SK-N-SH treated with all-trans-retinoic acid at 6 μM for 48 hours (cell line): ENCODE results near the gene CCDC93.

Source experiments
- ATAC-seq: fragments of 200-7000 bp; cut with Tn5 transposase; 3 replicates; pipeline ENCODE4 v1.9.1; 2020; ENCODE audit warnings: mild to moderate bottlenecking, moderate library complexity
- ARNTL ChIP-seq: fragments of 450-650 bp; formaldehyde crosslinking; IDR thresholded peaks from 2 replicates; pipeline ENCODE4 v1.5.0; 2020; ENCODE audit warnings: low read depth, mild to moderate bottlenecking, moderate library complexity, borderline replicate concordance
- BACH2 ChIP-seq: fragments of 250-450 bp; sonication (Bioruptor Pico); IDR thresholded peaks from 2 replicates; pipeline ENCODE4 v1.9.0; 2021; ENCODE audit warnings: mild to moderate bottlenecking, borderline replicate concordance
- CSDC2 ChIP-seq: fragments of 250-450 bp; sonication (Bioruptor Pico); IDR thresholded peaks from 2 replicates; pipeline ENCODE4 v1.5.0; 2020; ENCODE audit warnings: mild to moderate bottlenecking, moderate library complexity
- ESRRG ChIP-seq: fragments of 250-450 bp; sonication (Bioruptor Pico); IDR thresholded peaks from 2 replicates; pipeline ENCODE4 v1.6.1; 2021; ENCODE audit warnings: mild to moderate bottlenecking
- GLIS3 ChIP-seq: fragments of 250-450 bp; sonication (Bioruptor Pico); IDR thresholded peaks from 2 replicates; pipeline ENCODE4 v1.5.0; 2020; ENCODE audit warnings: mild to moderate bottlenecking, moderate library complexity
- ISL1 ChIP-seq: fragments of 250-450 bp; sonication (Bioruptor Pico); IDR thresholded peaks from 2 replicates; pipeline ENCODE4 v2.1.2; 2022; ENCODE audit warnings: mild to moderate bottlenecking, moderate library complexity
- PPARA ChIP-seq: fragments of 250-450 bp; sonication (Bioruptor Pico); IDR thresholded peaks from 2 replicates; pipeline ENCODE4 v1.5.0; 2020; ENCODE audit warnings: mild to moderate bottlenecking, borderline replicate concordance
- SNAI2 ChIP-seq: fragments of 250-450 bp; sonication (Bioruptor Pico); IDR thresholded peaks from 2 replicates; pipeline ENCODE4 v1.5.0; 2020; ENCODE audit warnings: mild to moderate bottlenecking, moderate library complexity
- TCF4 ChIP-seq: fragments of 250-450 bp; sonication (Bioruptor Pico); IDR thresholded peaks from 2 replicates; pipeline ENCODE4 v1.8.0; 2021; ENCODE audit warnings: mild to moderate bottlenecking, moderate library complexity, borderline replicate concordance
- TOX ChIP-seq: fragments of 250-450 bp; sonication (Bioruptor Pico); IDR thresholded peaks from 2 replicates; pipeline ENCODE4 v1.8.0; 2021; ENCODE audit warnings: mild to moderate bottlenecking, moderate library complexity, borderline replicate concordance
- ZC3H10 ChIP-seq: fragments of 250-450 bp; sonication (Bioruptor Pico); IDR thresholded peaks from 2 replicates; pipeline ENCODE4 v1.5.1; 2021; ENCODE audit warnings: mild to moderate bottlenecking, moderate library complexity
- ZFP3 ChIP-seq: fragments of 250-450 bp; sonication (Bioruptor Pico); IDR thresholded peaks from 2 replicates; pipeline ENCODE4 v1.5.0; 2020; ENCODE audit warnings: mild to moderate bottlenecking, moderate library complexity
- ZFP30 ChIP-seq: fragments of 450-650 bp; formaldehyde crosslinking; IDR thresholded peaks from 2 replicates; pipeline ENCODE4 v1.5.0; 2022; ENCODE audit warnings: mild to moderate bottlenecking, moderate library complexity
- ZNF565 ChIP-seq: fragments of 450-650 bp; formaldehyde crosslinking; conservative IDR thresholded peaks from 2 replicates; pipeline ENCODE4 v1.5.0; 2020; ENCODE audit warnings: low read depth, mild to moderate bottlenecking, moderate library complexity
- ZNF70 ChIP-seq: fragments of 450-650 bp; formaldehyde crosslinking; IDR thresholded peaks from 2 replicates; pipeline ENCODE4 v1.5.0; 2020; ENCODE audit warnings: mild to moderate bottlenecking, moderate library complexity
- ZNF8 ChIP-seq: fragments of 450-650 bp; formaldehyde crosslinking; IDR thresholded peaks from 2 replicates; pipeline ENCODE4 v1.5.0; 2020; ENCODE audit warnings: mild to moderate bottlenecking, moderate library complexity
- TF ChIP-seq, protein P1 (sequence below): fragments of 250-450 bp; sonication (Bioruptor Pico); IDR thresholded peaks from 2 replicates; pipeline ENCODE4 v1.5.1; 2021; ENCODE audit warnings: mild to moderate bottlenecking, moderate library complexity
- TF ChIP-seq, protein P2 (sequence below): fragments of 250-450 bp; sonication (Bioruptor Pico); IDR thresholded peaks from 2 replicates; pipeline ENCODE4 v1.5.0; 2020; ENCODE audit warnings: mild to moderate bottlenecking, moderate library complexity
- TF ChIP-seq, protein P3 (sequence below): fragments of 250-450 bp; sonication (Bioruptor Pico); IDR thresholded peaks from 2 replicates; pipeline ENCODE4 v1.5.1; 2020; ENCODE audit warnings: low read depth, mild to moderate bottlenecking, moderate library complexity
- TF ChIP-seq, protein P4 (sequence below): fragments of 250-450 bp; sonication (Bioruptor Pico); IDR thresholded peaks from 2 replicates; pipeline ENCODE4 v1.8.0; 2020; ENCODE audit warnings: mild to moderate bottlenecking, moderate library complexity, borderline replicate concordance

Gene CCDC93

DNA sequence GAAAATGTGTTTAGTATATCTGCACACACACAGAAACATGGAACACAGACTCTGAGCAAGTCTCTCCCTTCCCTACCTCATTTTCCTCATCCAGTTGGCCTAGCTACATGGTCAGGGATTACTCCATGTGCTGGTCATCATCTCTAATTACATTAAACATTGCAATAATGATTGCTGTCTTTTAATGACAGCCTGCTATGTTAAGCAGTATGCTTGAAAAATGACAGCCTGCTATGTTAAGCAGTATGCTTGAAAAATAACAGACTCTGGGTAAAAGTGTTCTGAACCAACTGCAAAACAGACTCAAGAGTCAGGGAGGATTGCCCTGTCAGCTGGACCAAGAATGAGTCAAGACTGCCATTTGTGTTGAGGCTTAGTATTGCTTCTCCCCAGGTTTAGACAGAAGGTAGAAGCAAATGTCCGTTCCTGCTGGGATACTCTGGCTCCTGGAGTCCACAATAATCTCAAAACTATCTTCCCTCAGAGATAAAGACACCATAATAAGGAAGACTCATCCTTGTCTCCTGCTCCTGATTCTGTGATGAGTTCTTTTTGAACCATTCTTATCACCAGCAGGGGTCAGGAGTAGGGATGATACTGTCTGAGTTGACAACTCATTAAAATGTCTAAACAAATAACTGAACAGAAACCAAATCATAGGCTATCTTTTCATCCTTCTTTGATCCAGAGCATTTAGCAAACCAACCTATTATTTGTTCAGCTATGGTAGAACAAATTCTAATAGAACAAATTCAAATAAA is 57.7 kb downstream of the CCDC93 start:
- peak; percentile 78 for TF ChIP-seq ZFP3 (CRISPR knock-in tag)
- TF ChIP-seq, protein P1, sequence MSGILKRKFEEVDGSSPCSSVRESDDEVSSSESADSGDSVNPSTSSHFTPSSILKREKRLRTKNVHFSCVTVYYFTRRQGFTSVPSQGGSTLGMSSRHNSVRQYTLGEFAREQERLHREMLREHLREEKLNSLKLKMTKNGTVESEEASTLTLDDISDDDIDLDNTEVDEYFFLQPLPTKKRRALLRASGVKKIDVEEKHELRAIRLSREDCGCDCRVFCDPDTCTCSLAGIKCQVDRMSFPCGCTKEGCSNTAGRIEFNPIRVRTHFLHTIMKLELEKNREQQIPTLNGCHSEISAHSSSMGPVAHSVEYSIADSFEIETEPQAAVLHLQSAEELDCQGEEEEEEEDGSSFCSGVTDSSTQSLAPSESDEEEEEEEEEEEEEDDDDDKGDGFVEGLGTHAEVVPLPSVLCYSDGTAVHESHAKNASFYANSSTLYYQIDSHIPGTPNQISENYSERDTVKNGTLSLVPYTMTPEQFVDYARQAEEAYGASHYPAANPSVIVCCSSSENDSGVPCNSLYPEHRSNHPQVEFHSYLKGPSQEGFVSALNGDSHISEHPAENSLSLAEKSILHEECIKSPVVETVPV (CRISPR knock-in tag) = no peak
- TF ChIP-seq PPARA = no peak
- TF ChIP-seq, protein P2, sequence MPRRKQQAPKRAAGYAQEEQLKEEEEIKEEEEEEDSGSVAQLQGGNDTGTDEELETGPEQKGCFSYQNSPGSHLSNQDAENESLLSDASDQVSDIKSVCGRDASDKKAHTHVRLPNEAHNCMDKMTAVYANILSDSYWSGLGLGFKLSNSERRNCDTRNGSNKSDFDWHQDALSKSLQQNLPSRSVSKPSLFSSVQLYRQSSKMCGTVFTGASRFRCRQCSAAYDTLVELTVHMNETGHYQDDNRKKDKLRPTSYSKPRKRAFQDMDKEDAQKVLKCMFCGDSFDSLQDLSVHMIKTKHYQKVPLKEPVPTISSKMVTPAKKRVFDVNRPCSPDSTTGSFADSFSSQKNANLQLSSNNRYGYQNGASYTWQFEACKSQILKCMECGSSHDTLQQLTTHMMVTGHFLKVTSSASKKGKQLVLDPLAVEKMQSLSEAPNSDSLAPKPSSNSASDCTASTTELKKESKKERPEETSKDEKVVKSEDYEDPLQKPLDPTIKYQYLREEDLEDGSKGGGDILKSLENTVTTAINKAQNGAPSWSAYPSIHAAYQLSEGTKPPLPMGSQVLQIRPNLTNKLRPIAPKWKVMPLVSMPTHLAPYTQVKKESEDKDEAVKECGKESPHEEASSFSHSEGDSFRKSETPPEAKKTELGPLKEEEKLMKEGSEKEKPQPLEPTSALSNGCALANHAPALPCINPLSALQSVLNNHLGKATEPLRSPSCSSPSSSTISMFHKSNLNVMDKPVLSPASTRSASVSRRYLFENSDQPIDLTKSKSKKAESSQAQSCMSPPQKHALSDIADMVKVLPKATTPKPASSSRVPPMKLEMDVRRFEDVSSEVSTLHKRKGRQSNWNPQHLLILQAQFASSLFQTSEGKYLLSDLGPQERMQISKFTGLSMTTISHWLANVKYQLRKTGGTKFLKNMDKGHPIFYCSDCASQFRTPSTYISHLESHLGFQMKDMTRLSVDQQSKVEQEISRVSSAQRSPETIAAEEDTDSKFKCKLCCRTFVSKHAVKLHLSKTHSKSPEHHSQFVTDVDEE (CRISPR knock-in tag) = peak; percentile 20; the same call in 1 of the 2 replicates
- no peak for TF ChIP-seq TOX (CRISPR knock-in tag)
- peak; percentile 73; the same call in 1 of the 2 replicates for TF ChIP-seq ESRRG
- no peak for TF ChIP-seq ARNTL (CRISPR knock-in tag)
- TF ChIP-seq, protein P3, sequence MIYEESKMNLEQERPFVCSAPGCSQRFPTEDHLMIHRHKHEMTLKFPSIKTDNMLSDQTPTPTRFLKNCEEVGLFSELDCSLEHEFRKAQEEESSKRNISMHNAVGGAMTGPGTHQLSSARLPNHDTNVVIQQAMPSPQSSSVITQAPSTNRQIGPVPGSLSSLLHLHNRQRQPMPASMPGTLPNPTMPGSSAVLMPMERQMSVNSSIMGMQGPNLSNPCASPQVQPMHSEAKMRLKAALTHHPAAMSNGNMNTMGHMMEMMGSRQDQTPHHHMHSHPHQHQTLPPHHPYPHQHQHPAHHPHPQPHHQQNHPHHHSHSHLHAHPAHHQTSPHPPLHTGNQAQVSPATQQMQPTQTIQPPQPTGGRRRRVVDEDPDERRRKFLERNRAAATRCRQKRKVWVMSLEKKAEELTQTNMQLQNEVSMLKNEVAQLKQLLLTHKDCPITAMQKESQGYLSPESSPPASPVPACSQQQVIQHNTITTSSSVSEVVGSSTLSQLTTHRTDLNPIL (CRISPR knock-in tag) = peak; percentile 50; the same call in 1 of the 2 replicates
- no peak for TF ChIP-seq ZFP30
- 0 out of 2 replicates have a peak, but pooled peaks have one; percentile 38 for TF ChIP-seq GLIS3
- peak; percentile 16; the same call in 1 of the 2 replicates for TF ChIP-seq ZNF8 (CRISPR knock-in tag)
- no peak for TF ChIP-seq ZNF565 (CRISPR knock-in tag)
- 0 out of 2 replicates have a peak, but pooled peaks have one; percentile 21 for TF ChIP-seq ZC3H10 (CRISPR knock-in tag)
- TF ChIP-seq SNAI2 (CRISPR knock-in tag) = peak; percentile 94; the same call in 1 of the 2 replicates
- peak; percentile 89; the same call in 1 of the 2 replicates for TF ChIP-seq CSDC2 (CRISPR knock-in tag)
- peak; percentile 93 for TF ChIP-seq ISL1
- TF ChIP-seq TCF4 (CRISPR knock-in tag) = peak; percentile 38; the same call in 1 of the 2 replicates
- peak; percentile 81 for ATAC-seq

DNA sequence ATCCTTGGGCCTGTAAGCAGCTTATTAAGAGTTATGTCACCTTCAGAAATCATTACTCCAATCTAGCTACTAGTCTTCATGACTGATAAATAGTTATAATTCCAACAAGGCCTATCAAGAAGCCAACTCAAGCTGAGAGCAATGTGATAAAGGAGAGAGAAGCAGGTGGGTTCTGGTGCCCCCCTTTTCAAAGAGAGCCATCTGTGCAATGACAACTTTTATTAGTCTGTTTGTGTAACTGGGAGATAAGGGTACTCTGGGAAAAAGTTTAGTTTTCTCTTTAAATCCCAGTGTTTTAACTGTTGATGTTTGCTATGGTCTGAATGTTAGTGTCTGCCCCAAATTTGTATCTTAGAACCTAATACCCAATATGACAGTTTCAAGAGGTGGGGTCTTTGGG is 60.6 kb downstream of the CCDC93 start:
- ATAC-seq = no peak
- TF ChIP-seq, protein P4, sequence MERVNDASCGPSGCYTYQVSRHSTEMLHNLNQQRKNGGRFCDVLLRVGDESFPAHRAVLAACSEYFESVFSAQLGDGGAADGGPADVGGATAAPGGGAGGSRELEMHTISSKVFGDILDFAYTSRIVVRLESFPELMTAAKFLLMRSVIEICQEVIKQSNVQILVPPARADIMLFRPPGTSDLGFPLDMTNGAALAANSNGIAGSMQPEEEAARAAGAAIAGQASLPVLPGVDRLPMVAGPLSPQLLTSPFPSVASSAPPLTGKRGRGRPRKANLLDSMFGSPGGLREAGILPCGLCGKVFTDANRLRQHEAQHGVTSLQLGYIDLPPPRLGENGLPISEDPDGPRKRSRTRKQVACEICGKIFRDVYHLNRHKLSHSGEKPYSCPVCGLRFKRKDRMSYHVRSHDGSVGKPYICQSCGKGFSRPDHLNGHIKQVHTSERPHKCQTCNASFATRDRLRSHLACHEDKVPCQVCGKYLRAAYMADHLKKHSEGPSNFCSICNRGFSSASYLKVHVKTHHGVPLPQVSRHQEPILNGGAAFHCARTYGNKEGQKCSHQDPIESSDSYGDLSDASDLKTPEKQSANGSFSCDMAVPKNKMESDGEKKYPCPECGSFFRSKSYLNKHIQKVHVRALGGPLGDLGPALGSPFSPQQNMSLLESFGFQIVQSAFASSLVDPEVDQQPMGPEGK (CRISPR knock-in tag) = no peak
- TF ChIP-seq ZNF565 (CRISPR knock-in tag) (no peak), ISL1 (no peak), BACH2 (CRISPR knock-in tag) (no peak), ZFP30 (no peak), CSDC2 (CRISPR knock-in tag) (no peak), ARNTL (CRISPR knock-in tag) (no peak), ZC3H10 (CRISPR knock-in tag) (no peak), GLIS3 (no peak), SNAI2 (CRISPR knock-in tag) (no peak), ZNF70 (CRISPR knock-in tag) (no peak)
- TF ChIP-seq, protein P1 (CRISPR knock-in tag) = no peak
- TF ChIP-seq, protein P3 (CRISPR knock-in tag) = no peak
- TF ChIP-seq, all 23 proteins: peak for 0
